ENCODE data around the gene ALS2CL.
A peak's percentile ranks its signal among the peaks of the same experiment; 100 is the strongest.
"Not testable (repeated sequence)": the region's sequence is repeated elsewhere in the genome, so short reads cannot be mapped to it uniquely, and the experiment has no call there.

Gene ALS2CL

GRCh38 chr3:46693038-46693891 lies at the start of gene ALS2CL:
ALS2CL (minus strand) TSS chr3:46693679; CDS start chr3:46689440, 4,239 bp downstream.
- Histone ChIP-seq H3K36me3 (replicated peaks; ENCODE audit: insufficient read depth, low read length) (no peaks in the 10 kb centered on the region), H3K79me2 (ENCODE audit: low read length) (no peaks in the 10 kb centered on the region), H3K9me2 (replicated peaks; ENCODE audit: insufficient read depth, low read length) (no peaks in the 10 kb centered on the region), H3K4me2 (ENCODE audit: low read depth, low read length) (peak within 1 kb of the TSS; percentile 98), H3K27me3 (replicated peaks; ENCODE audit: insufficient read depth, low read length) (peaks cover 10% of the 10 kb centered on the region), H3K4me3 (ENCODE audit: low read length) (peak within 1 kb of the TSS; percentile 65), H3K4me1 (ENCODE audit: low read length) (peaks cover 12% of the 10 kb centered on the region), H4K20me1 (ENCODE audit: insufficient read depth, low read length) (no peaks in the 10 kb centered on the region), H3K9me3 (replicated peaks; ENCODE audit: insufficient read depth, low read length) (no peaks in the 10 kb centered on the region), H3F3A (ENCODE audit: insufficient read depth, low read length) (no peaks in the 10 kb centered on the region), H2AFZ (ENCODE audit: low read length) (peak within 1 kb of the TSS; percentile 96), H3K27ac (ENCODE audit: low read length) (no peak within 1 kb of the TSS), H3K9ac (ENCODE audit: low read length) (peak within 1 kb of the TSS; percentile 25; the same call in 1 of the 2 replicates)
- no peak for TF ChIP-seq EZH2 (optimal IDR thresholded peaks at IDR 0.05; ENCODE audit: low read depth, low read length)
- TF ChIP-seq EZH2phosphoT487 (IDR thresholded peaks at IDR 0.05; ENCODE audit: low read length) = no peak
- no peak for TF ChIP-seq CTCF (IDR thresholded peaks at IDR 0.05; ENCODE audit: low read length)
- peak; percentile 59 for DNase-seq

- no peaks in the 10 kb centered on the region for H3K79me2 ChIP-seq (ENCODE audit: low read length)
- H3K4me2 ChIP-seq (ENCODE audit: low read depth, low read length) = no peak overlapping the region
- no peaks in the 10 kb centered on the region for H4K20me1 ChIP-seq (ENCODE audit: insufficient read depth, low read length)
- no peak overlapping the region for H2AFZ ChIP-seq (ENCODE audit: low read length)
- no peak overlapping the region for H3K9ac ChIP-seq (ENCODE audit: low read length)
- H3K27ac ChIP-seq (ENCODE audit: low read length) = no peak overlapping the region
- H3F3A ChIP-seq (ENCODE audit: insufficient read depth, low read length) = peaks cover 5% of the 10 kb centered on the region; the same call in 1 of the 2 replicates
- H3K36me3 ChIP-seq (replicated peaks; ENCODE audit: insufficient read depth, low read length) = no peaks in the 10 kb centered on the region
- no peaks in the 10 kb centered on the region for H3K27me3 ChIP-seq (replicated peaks; ENCODE audit: insufficient read depth, low read length)
- H3K9me2 ChIP-seq (replicated peaks; ENCODE audit: insufficient read depth, low read length) = no peaks in the 10 kb centered on the region
- DNase-seq = no peak
- no peak overlapping the region for H3K4me3 ChIP-seq (ENCODE audit: low read length)
- TF ChIP-seq CTCF (IDR thresholded peaks at IDR 0.05; ENCODE audit: low read length) (no peak), EZH2phosphoT487 (IDR thresholded peaks at IDR 0.05; ENCODE audit: low read length) (no peak), EZH2 (optimal IDR thresholded peaks at IDR 0.05; ENCODE audit: low read depth, low read length) (no peak)
- H3K4me1 ChIP-seq (ENCODE audit: low read length) = peaks cover 8% of the 10 kb centered on the region
- no peaks in the 10 kb centered on the region for H3K9me3 ChIP-seq (replicated peaks; ENCODE audit: insufficient read depth, low read length)
Observed at GRCh38 chr3:46742992-46743585, 49.6 kb upstream of the ALS2CL start.

- DNase-seq; H3K27ac ChIP-seq (ENCODE audit: low read length); H3K27me3 ChIP-seq (replicated peaks; ENCODE audit: insufficient read depth, low read length); H4K20me1 ChIP-seq (ENCODE audit: insufficient read depth, low read length); H3K4me1 ChIP-seq (ENCODE audit: low read length); H3K9me2 ChIP-seq (replicated peaks; ENCODE audit: insufficient read depth, low read length); H3K9ac ChIP-seq (ENCODE audit: low read length); H3K79me2 ChIP-seq (ENCODE audit: low read length); H3K36me3 ChIP-seq (replicated peaks; ENCODE audit: insufficient read depth, low read length); H2AFZ ChIP-seq (ENCODE audit: low read length); H3K9me3 ChIP-seq (replicated peaks; ENCODE audit: insufficient read depth, low read length); H3K4me3 ChIP-seq (ENCODE audit: low read length); H3K4me2 ChIP-seq (ENCODE audit: low read depth, low read length); H3F3A ChIP-seq (ENCODE audit: insufficient read depth, low read length): not testable (repeated sequence)
Observed at GRCh38 chr3:46739565-46739964, 46.1 kb upstream of the ALS2CL start.

- Histone ChIP-seq H4K20me1 (ENCODE audit: insufficient read depth, low read length) (no peaks in the 10 kb centered on the region), H3K4me3 (ENCODE audit: low read length) (no peak overlapping the region), H3F3A (ENCODE audit: insufficient read depth, low read length) (no peaks in the 10 kb centered on the region), H2AFZ (ENCODE audit: low read length) (no peak overlapping the region), H3K9me2 (replicated peaks; ENCODE audit: insufficient read depth, low read length) (no peaks in the 10 kb centered on the region), H3K36me3 (replicated peaks; ENCODE audit: insufficient read depth, low read length) (no peaks in the 10 kb centered on the region), H3K4me2 (ENCODE audit: low read depth, low read length) (no peak overlapping the region), H3K27me3 (replicated peaks; ENCODE audit: insufficient read depth, low read length) (no peaks in the 10 kb centered on the region), H3K79me2 (ENCODE audit: low read length) (no peaks in the 10 kb centered on the region), H3K4me1 (ENCODE audit: low read length) (no peaks in the 10 kb centered on the region), H3K27ac (ENCODE audit: low read length) (no peak overlapping the region), H3K9me3 (replicated peaks; ENCODE audit: insufficient read depth, low read length) (no peaks in the 10 kb centered on the region), H3K9ac (ENCODE audit: low read length) (no peak overlapping the region)
- TF ChIP-seq EZH2phosphoT487 (IDR thresholded peaks at IDR 0.05; ENCODE audit: low read length) = no peak
- TF ChIP-seq CTCF (IDR thresholded peaks at IDR 0.05; ENCODE audit: low read length) = no peak
- TF ChIP-seq EZH2 (optimal IDR thresholded peaks at IDR 0.05; ENCODE audit: low read depth, low read length) = no peak
- DNase-seq = no peak
Observed at GRCh38 chr3:46737329-46737731, 43.9 kb upstream of the ALS2CL start.

All from MM.1S (cell line).